Right hindlimb (tissue), 1 donor: ENCODE data around the gene TMEM181.
"Not testable (repeated sequence)": the region's sequence is repeated elsewhere in the genome, so short reads cannot be mapped to it uniquely, and the experiment has no call there.

ENCODE experiments used
- DNase-seq: peaks from one replicate; pipeline ENCODE4 v3.0.0-alpha.2; 2018

Gene TMEM181

GRCh38 chr6:158603261-158604047, 43.6 kb downstream of the TMEM181 start:
- DNase-seq: no peak

- DNase-seq: no peak
These were observed 44.1 kb downstream of the TMEM181 start for GRCh38 chr6:158604048-158604406.

- DNase-seq: peak; percentile 73
These were observed 45.5 kb downstream of the TMEM181 start for GRCh38 chr6:158605266-158605878.

GRCh38 chr6:158606011-158606410, 46.1 kb downstream of the TMEM181 start:
- DNase-seq: not testable (repeated sequence)

- DNase-seq: no peak
These were observed 47.0 kb downstream of the TMEM181 start for GRCh38 chr6:158606935-158607334.

- no peak for DNase-seq
These were observed 47.7 kb downstream of the TMEM181 start for GRCh38 chr6:158607411-158608170.

- no peak for DNase-seq
These were observed 48.3 kb downstream of the TMEM181 start for GRCh38 chr6:158608221-158608620.

- DNase-seq: no peak
These were observed 49.7 kb downstream of the TMEM181 start for GRCh38 chr6:158609455-158610155.

- DNase-seq: no peak
These were observed 50.6 kb downstream of the TMEM181 start for GRCh38 chr6:158610319-158610968.

GRCh38 chr6:158611039-158611438, 51.1 kb downstream of the TMEM181 start:
- DNase-seq: no peak

- DNase-seq: no peak
These were observed 51.9 kb downstream of the TMEM181 start for GRCh38 chr6:158611541-158612370.

GRCh38 chr6:158614606-158615005, 54.7 kb downstream of the TMEM181 start:
- DNase-seq: not testable (repeated sequence)

GRCh38 chr6:158618289-158618688, 58.4 kb downstream of the TMEM181 start:
- not testable (repeated sequence) for DNase-seq

- DNase-seq: no peak
These were observed 60.3 kb downstream of the TMEM181 start for GRCh38 chr6:158619922-158620801.

GRCh38 chr6:158620963-158621693, 61.2 kb downstream of the TMEM181 start:
- no peak for DNase-seq

- DNase-seq: no peak
These were observed 62.0 kb downstream of the TMEM181 start for GRCh38 chr6:158621694-158622544.

GRCh38 chr6:158622545-158623190, 62.8 kb downstream of the TMEM181 start:
- no peak for DNase-seq
